ENCODE data around the gene PDZD2. TPM values are rescaled to one million over a fixed set of nuclear protein-coding genes. Genes with fewer than 3 reads are reported as not detected.

The PDZD2 gene
- polyA plus RNA-seq, 1 donor from 2014 or later, result 3.1 TPM

DNA sequence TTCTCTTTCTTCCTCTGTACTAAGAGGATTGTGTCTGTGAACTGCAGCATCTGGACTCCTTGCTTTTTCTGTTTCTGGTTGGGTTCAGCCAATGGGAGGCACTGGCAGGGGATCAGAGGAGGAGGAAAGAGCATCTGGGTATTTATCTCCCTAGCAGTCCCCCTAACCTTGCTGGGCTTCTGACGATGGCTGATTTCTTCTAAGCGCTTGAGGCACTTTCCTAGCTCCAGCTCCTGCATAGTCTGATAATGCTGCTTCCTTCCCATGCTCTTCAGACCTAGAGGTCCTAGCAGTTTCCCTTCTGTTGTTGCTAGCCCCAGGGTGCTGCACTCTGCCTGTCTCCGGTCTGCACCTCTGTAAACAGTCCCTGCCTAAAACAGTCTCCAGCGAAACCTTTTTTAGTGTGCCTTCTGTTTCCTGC, 225.1 kb downstream of the PDZD2 start:
- H3K27me3 ChIP-seq (ENCODE audit: insufficient read depth, low read depth, low read length), result no peaks in the 10 kb centered on the region
- peaks cover 11% of the 10 kb centered on the region for H3K9me3 ChIP-seq (ENCODE audit: low read length)
- no peak overlapping the region for H2AFZ ChIP-seq (ENCODE audit: low read depth, low read length)
- no peaks in the 10 kb centered on the region for H3K36me3 ChIP-seq (ENCODE audit: insufficient read depth, low read length)
- H3K9me2 ChIP-seq (ENCODE audit: insufficient read depth, low read length), result no peaks in the 10 kb centered on the region
- H3K4me3 ChIP-seq (ENCODE audit: low read length), result no peak overlapping the region
- H3F3A ChIP-seq (ENCODE audit: insufficient read depth, low read length, poor library complexity, severe bottlenecking), result no peaks in the 10 kb centered on the region
- TF ChIP-seq RAD21 (conservative IDR thresholded peaks at IDR 0.05), result no peak
- TF ChIP-seq, protein P1, sequence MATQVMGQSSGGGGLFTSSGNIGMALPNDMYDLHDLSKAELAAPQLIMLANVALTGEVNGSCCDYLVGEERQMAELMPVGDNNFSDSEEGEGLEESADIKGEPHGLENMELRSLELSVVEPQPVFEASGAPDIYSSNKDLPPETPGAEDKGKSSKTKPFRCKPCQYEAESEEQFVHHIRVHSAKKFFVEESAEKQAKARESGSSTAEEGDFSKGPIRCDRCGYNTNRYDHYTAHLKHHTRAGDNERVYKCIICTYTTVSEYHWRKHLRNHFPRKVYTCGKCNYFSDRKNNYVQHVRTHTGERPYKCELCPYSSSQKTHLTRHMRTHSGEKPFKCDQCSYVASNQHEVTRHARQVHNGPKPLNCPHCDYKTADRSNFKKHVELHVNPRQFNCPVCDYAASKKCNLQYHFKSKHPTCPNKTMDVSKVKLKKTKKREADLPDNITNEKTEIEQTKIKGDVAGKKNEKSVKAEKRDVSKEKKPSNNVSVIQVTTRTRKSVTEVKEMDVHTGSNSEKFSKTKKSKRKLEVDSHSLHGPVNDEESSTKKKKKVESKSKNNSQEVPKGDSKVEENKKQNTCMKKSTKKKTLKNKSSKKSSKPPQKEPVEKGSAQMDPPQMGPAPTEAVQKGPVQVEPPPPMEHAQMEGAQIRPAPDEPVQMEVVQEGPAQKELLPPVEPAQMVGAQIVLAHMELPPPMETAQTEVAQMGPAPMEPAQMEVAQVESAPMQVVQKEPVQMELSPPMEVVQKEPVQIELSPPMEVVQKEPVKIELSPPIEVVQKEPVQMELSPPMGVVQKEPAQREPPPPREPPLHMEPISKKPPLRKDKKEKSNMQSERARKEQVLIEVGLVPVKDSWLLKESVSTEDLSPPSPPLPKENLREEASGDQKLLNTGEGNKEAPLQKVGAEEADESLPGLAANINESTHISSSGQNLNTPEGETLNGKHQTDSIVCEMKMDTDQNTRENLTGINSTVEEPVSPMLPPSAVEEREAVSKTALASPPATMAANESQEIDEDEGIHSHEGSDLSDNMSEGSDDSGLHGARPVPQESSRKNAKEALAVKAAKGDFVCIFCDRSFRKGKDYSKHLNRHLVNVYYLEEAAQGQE (IDR thresholded peaks at IDR 0.05; ENCODE audit: borderline replicate concordance), result no peak
- no peaks in the 10 kb centered on the region for H4K20me1 ChIP-seq (ENCODE audit: insufficient read depth)
- H3K79me2 ChIP-seq (replicated peaks; ENCODE audit: insufficient read depth, low read length), result no peaks in the 10 kb centered on the region
- H3K9ac ChIP-seq (ENCODE audit: low read length), result no peak overlapping the region
- no peak overlapping the region for H3K27ac ChIP-seq (ENCODE audit: low read length)
- H3K4me2 ChIP-seq (ENCODE audit: low read length), result no peak overlapping the region

DNA sequence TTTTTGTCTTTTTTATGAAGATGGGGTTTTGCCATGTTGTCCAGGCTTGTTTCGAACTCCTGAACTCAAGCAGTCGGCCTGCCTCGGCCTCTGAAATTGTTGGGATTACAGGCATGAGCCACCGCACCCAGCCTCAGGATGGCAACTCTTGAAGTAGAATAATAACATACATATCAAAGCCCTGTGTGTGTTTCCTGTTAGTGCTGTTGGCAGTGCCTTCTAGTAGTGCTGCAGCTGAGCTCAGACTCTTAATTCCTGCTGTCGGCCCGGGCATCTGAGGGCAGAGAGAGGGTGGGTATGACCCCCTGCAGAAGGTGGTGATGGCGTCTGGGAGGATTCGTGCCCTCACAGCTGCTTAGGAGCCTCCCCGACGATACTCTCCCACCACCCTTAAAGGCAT, 227.2 kb downstream of the PDZD2 start:
- Histone ChIP-seq H3K4me3 (ENCODE audit: low read length) (no peak overlapping the region), H3F3A (ENCODE audit: insufficient read depth, low read length, poor library complexity, severe bottlenecking) (no peaks in the 10 kb centered on the region), H3K9me2 (ENCODE audit: insufficient read depth, low read length) (no peaks in the 10 kb centered on the region), H3K27me3 (ENCODE audit: insufficient read depth, low read depth, low read length) (no peaks in the 10 kb centered on the region), H3K79me2 (replicated peaks; ENCODE audit: insufficient read depth, low read length) (no peaks in the 10 kb centered on the region), H3K36me3 (ENCODE audit: insufficient read depth, low read length) (no peaks in the 10 kb centered on the region), H3K4me2 (ENCODE audit: low read length) (no peak overlapping the region), H4K20me1 (ENCODE audit: insufficient read depth) (no peaks in the 10 kb centered on the region), H2AFZ (ENCODE audit: low read depth, low read length) (no peak overlapping the region), H3K27ac (ENCODE audit: low read length) (no peak overlapping the region), H3K9me3 (ENCODE audit: low read length) (no peaks in the 10 kb centered on the region), H3K9ac (ENCODE audit: low read length) (no peak overlapping the region)
- TF ChIP-seq, protein P2, sequence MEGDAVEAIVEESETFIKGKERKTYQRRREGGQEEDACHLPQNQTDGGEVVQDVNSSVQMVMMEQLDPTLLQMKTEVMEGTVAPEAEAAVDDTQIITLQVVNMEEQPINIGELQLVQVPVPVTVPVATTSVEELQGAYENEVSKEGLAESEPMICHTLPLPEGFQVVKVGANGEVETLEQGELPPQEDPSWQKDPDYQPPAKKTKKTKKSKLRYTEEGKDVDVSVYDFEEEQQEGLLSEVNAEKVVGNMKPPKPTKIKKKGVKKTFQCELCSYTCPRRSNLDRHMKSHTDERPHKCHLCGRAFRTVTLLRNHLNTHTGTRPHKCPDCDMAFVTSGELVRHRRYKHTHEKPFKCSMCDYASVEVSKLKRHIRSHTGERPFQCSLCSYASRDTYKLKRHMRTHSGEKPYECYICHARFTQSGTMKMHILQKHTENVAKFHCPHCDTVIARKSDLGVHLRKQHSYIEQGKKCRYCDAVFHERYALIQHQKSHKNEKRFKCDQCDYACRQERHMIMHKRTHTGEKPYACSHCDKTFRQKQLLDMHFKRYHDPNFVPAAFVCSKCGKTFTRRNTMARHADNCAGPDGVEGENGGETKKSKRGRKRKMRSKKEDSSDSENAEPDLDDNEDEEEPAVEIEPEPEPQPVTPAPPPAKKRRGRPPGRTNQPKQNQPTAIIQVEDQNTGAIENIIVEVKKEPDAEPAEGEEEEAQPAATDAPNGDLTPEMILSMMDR (IDR thresholded peaks at IDR 0.05; ENCODE audit: poor library complexity, severe bottlenecking), result no peak
- TF ChIP-seq, protein P1 (IDR thresholded peaks at IDR 0.05; ENCODE audit: borderline replicate concordance), result no peak
- TF ChIP-seq EZH2 (IDR thresholded peaks at IDR 0.05; ENCODE audit: borderline replicate concordance, insufficient read depth, low read length, poor library complexity, severe bottlenecking) (no peak), MXI1 (conservative IDR thresholded peaks at IDR 0.05; ENCODE audit: poor library complexity, severe bottlenecking) (no peak), SMC3 (conservative IDR thresholded peaks at IDR 0.05; ENCODE audit: poor library complexity) (no peak), RAD21 (conservative IDR thresholded peaks at IDR 0.05) (no peak), EP300 (conservative IDR thresholded peaks at IDR 0.05; ENCODE audit: poor library complexity, severe bottlenecking) (no peak), TAF1 (IDR thresholded peaks at IDR 0.05; ENCODE audit: low read depth) (no peak)
